ENCODE results near the gene C1orf74. TPM values are rescaled to one million over a fixed set of nuclear protein-coding genes. Genes with fewer than 3 reads are reported as not detected.

Gene C1orf74
- total RNA-seq, 2 donors from 2014 or later, result 5.0 to 6.8 TPM

GRCh38 chr1:209786146-209786545 is 1.8 kb upstream of the C1orf74 start:
- no peak for TF ChIP-seq POLR2AphosphoS5 (IDR thresholded peaks at IDR 0.05)
- TF ChIP-seq CTCF (IDR thresholded peaks at IDR 0.05), result no peak
- TF ChIP-seq POLR2A (IDR thresholded peaks at IDR 0.05), result no peak
- Histone ChIP-seq H3K4me3 (no peak overlapping the region), H3K9me3 (no peaks in the 10 kb centered on the region), H3K36me3 (no peaks in the 10 kb centered on the region), H3K4me1 (replicated peaks) (peaks cover 30% of the 10 kb centered on the region), H3K27ac (peak overlapping the region; percentile 72 to 88), H3K27me3 (replicated peaks; ENCODE audit: insufficient read depth) (no peaks in the 10 kb centered on the region)
- DNase-seq (ENCODE audit: low spot score), result no peak
- 24% methylated on average over 4 of the region's 4 CpGs for WGBS
- intact Hi-C loops (cut with DNase I), result loop anchor here (5.0 kb wide), 1 partner anchor 41 kb away; the partner anchor contains the start of gene UTP25

GRCh38 chr1:209785592-209785991 is 1.2 kb upstream of the C1orf74 start:
- peak overlapping the region; percentile 72 to 88 for H3K27ac ChIP-seq

GRCh38 chr1:209783386-209783785 is 973 bp downstream of the C1orf74 start:
- TF ChIP-seq POLR2A (IDR thresholded peaks at IDR 0.05) (no peak), CTCF (IDR thresholded peaks at IDR 0.05) (no peak), POLR2AphosphoS5 (IDR thresholded peaks at IDR 0.05) (no peak)
- H3K27ac ChIP-seq, result no peak overlapping the region
- peaks cover 30% of the 10 kb centered on the region for H3K4me1 ChIP-seq (replicated peaks)
- H3K27me3 ChIP-seq (replicated peaks; ENCODE audit: insufficient read depth), result no peaks in the 10 kb centered on the region
- no peak for DNase-seq (ENCODE audit: low spot score)
- intact Hi-C loops (cut with DNase I), result no loop called here
- H3K36me3 ChIP-seq, result no peaks in the 10 kb centered on the region
- no peak overlapping the region for H3K4me3 ChIP-seq
- no peaks in the 10 kb centered on the region for H3K9me3 ChIP-seq
- WGBS, result 44% methylated on average over 6 of the region's 6 CpGs

More at GRCh38 chr1:209785592-209785991, 1.2 kb upstream of the C1orf74 start:
- no peaks in the 10 kb centered on the region for H3K27me3 ChIP-seq (replicated peaks; ENCODE audit: insufficient read depth)
- peak; percentile 59 for DNase-seq (ENCODE audit: low spot score)
- WGBS, result 67% methylated on average over 4 of the region's 4 CpGs
- TF ChIP-seq POLR2AphosphoS5 (IDR thresholded peaks at IDR 0.05) (peak; percentile 65), POLR2A (IDR thresholded peaks at IDR 0.05) (no peak), CTCF (IDR thresholded peaks at IDR 0.05) (no peak)
- H3K36me3 ChIP-seq, result no peaks in the 10 kb centered on the region
- H3K4me1 ChIP-seq (replicated peaks), result peaks cover 30% of the 10 kb centered on the region
- intact Hi-C loops (cut with DNase I), result loop anchor here (5.0 kb wide), 1 partner anchor 42 kb away; the partner anchor contains the start of gene UTP25
- no peaks in the 10 kb centered on the region for H3K9me3 ChIP-seq
- H3K4me3 ChIP-seq, result no peak overlapping the region

- no peaks in the 10 kb centered on the region for H3K27me3 ChIP-seq (replicated peaks; ENCODE audit: insufficient read depth)
- WGBS, result 82% methylated on average over 4 of the region's 4 CpGs
- no peak overlapping the region for H3K4me3 ChIP-seq
- intact Hi-C loops (cut with DNase I), result no loop called here
- peaks cover 12% of the 10 kb centered on the region for H3K4me1 ChIP-seq (replicated peaks)
- no peaks in the 10 kb centered on the region for H3K9me3 ChIP-seq
- no peaks in the 10 kb centered on the region for H3K36me3 ChIP-seq
- H3K27ac ChIP-seq, result no peak overlapping the region
- TF ChIP-seq POLR2AphosphoS5 (IDR thresholded peaks at IDR 0.05), result no peak
- TF ChIP-seq POLR2A (IDR thresholded peaks at IDR 0.05), result no peak
- TF ChIP-seq CTCF (IDR thresholded peaks at IDR 0.05), result no peak
- no peak for DNase-seq (ENCODE audit: low spot score)
Measured at GRCh38 chr1:209780268-209780667, 4.1 kb downstream of the C1orf74 start.

- TF ChIP-seq POLR2AphosphoS5 (IDR thresholded peaks at IDR 0.05), result no peak
- no peak for TF ChIP-seq POLR2A (IDR thresholded peaks at IDR 0.05)
- TF ChIP-seq CTCF (IDR thresholded peaks at IDR 0.05), result no peak
- Histone ChIP-seq H3K9me3 (no peaks in the 10 kb centered on the region), H3K27me3 (replicated peaks; ENCODE audit: insufficient read depth) (no peaks in the 10 kb centered on the region), H3K4me3 (no peak overlapping the region), H3K27ac (no peak overlapping the region), H3K36me3 (no peaks in the 10 kb centered on the region), H3K4me1 (replicated peaks) (no peaks in the 10 kb centered on the region)
- intact Hi-C loops (cut with DNase I), result no loop called here
- 88% methylated on average over 1 of the region's 1 CpG for WGBS
- no peak for DNase-seq (ENCODE audit: low spot score)
Measured at GRCh38 chr1:209778102-209778501, 6.3 kb downstream of the C1orf74 start.

Data from prostate gland (tissue), 2 donors.